Smooth muscle cell (in vitro differentiated cells): ENCODE results near the gene MYDGF. TPM values are rescaled to one million over a fixed set of nuclear protein-coding genes. Genes with fewer than 3 reads are reported as not detected.
A peak's percentile ranks its signal among the peaks of the same experiment; 100 is the strongest.

ENCODE experiments used
- DNase-seq: peaks from one replicate; lab custom pipeline; 2025; ENCODE audit not compliant: unreplicated experiment; lab: John Stamatoyannopoulos, UW
- H2AFZ ChIP-seq: fragments of 200-600 bp; sonication (generic); 2 replicates; pipeline ENCODE4 v1.6.0; 2016; ENCODE audit warnings: antibody characterized with exemption, low read depth, mild to moderate bottlenecking
- H3F3A ChIP-seq: fragments of 200-600 bp; sonication (generic); 2 replicates; pipeline ENCODE4 v1.6.0; 2017; ENCODE audit warnings: antibody characterized with exemption, low read depth
- H3K27ac ChIP-seq: fragments of 200-600 bp; sonication (generic); 2 replicates; pipeline ENCODE4 v1.5.1; 2016; ENCODE audit warnings: low read depth, mild to moderate bottlenecking
- H3K27me3 ChIP-seq: fragments of 200-600 bp; sonication (generic); 2 replicates; pipeline ENCODE4 v1.6.1; 2016; ENCODE audit warnings: low read depth, mild to moderate bottlenecking
- H3K36me3 ChIP-seq: fragments of 200-600 bp; sonication (generic); 2 replicates; pipeline ENCODE4 v1.5.1; 2016; ENCODE audit warnings: low read depth
- H3K4me1 ChIP-seq: fragments of 200-600 bp; sonication (generic); 2 replicates; pipeline ENCODE4 v1.5.1; 2016; ENCODE audit warnings: low read depth
- H3K4me2 ChIP-seq: fragments of 200-600 bp; sonication (generic); 2 replicates; pipeline ENCODE4 v1.6.0; 2016; ENCODE audit warnings: mild to moderate bottlenecking
- H3K4me3 ChIP-seq: fragments of 200-600 bp; sonication (generic); 2 replicates; pipeline ENCODE4 v1.5.1; 2016; ENCODE audit warnings: mild to moderate bottlenecking
- H3K79me2 ChIP-seq: fragments of 200-600 bp; sonication (generic); 2 replicates; pipeline ENCODE4 v1.6.0; 2016; ENCODE audit warnings: low read depth, mild to moderate bottlenecking
- H3K9ac ChIP-seq: fragments of 200-600 bp; sonication (generic); 2 replicates; pipeline ENCODE4 v1.6.0; 2016; ENCODE audit warnings: low read depth
- H3K9me3 ChIP-seq: fragments of 200-600 bp; sonication (generic); replicated peaks from 2 replicates; pipeline ENCODE4 v1.5.1; 2016; ENCODE audit warnings: low read depth
- H4K20me1 ChIP-seq: fragments of 200-600 bp; sonication (generic); 2 replicates; pipeline ENCODE4 v1.6.0; 2016; ENCODE audit warnings: low read depth
- WGBS: methylation state at CpG from one replicate; pipeline ENCODE4 v1.1.7; 2016; ENCODE audit warnings: low lambda C conversion rate; 5-methylcytosine and 5-hydroxymethylcytosine counted together
- polyA plus RNA-seq: library from polyadenylated mRNA; unstranded; fragments of >200 nt; fragmentation: Nextera tagmentation; extraction: Ambion mirVana; gene quantifications from 2 replicates; pipeline ENCODE4 v1.2.1, GENCODE V29; 2016
- total RNA-seq: library from RNA; depleted of rRNA; stranded (reverse); fragments of >200 nt; gene quantifications from 2 replicates; pipeline ENCODE4 v1.2.3, GENCODE V29; 2014
- TF ChIP-seq, protein P1 (sequence below): fragments of 200-600 bp; sonication (generic); IDR thresholded peaks from 2 replicates; pipeline ENCODE4 v1.5.1; 2017; ENCODE audit warnings: borderline replicate concordance, mild to moderate bottlenecking, antibody characterized with exemption; ENCODE audit not compliant: insufficient read depth, poor library complexity, severe bottlenecking

The MYDGF gene
- total and polyA plus RNA-seq, 2 experiments from 2014 or later = 188 to 680 TPM

GRCh38 chr19:4713384-4713951, 43.3 kb upstream of the MYDGF start:
- no peaks in the 10 kb centered on the region for H3K9me3 ChIP-seq
- H3K4me2 ChIP-seq = no peak overlapping the region
- no peak overlapping the region for H3K9ac ChIP-seq
- no peaks in the 10 kb centered on the region for H3K27me3 ChIP-seq
- H3F3A ChIP-seq = no peaks in the 10 kb centered on the region
- H3K36me3 ChIP-seq = no peaks in the 10 kb centered on the region
- no peak overlapping the region for H2AFZ ChIP-seq
- H3K79me2 ChIP-seq = no peaks in the 10 kb centered on the region
- H3K4me1 ChIP-seq = no peaks in the 10 kb centered on the region
- TF ChIP-seq, protein P1, sequence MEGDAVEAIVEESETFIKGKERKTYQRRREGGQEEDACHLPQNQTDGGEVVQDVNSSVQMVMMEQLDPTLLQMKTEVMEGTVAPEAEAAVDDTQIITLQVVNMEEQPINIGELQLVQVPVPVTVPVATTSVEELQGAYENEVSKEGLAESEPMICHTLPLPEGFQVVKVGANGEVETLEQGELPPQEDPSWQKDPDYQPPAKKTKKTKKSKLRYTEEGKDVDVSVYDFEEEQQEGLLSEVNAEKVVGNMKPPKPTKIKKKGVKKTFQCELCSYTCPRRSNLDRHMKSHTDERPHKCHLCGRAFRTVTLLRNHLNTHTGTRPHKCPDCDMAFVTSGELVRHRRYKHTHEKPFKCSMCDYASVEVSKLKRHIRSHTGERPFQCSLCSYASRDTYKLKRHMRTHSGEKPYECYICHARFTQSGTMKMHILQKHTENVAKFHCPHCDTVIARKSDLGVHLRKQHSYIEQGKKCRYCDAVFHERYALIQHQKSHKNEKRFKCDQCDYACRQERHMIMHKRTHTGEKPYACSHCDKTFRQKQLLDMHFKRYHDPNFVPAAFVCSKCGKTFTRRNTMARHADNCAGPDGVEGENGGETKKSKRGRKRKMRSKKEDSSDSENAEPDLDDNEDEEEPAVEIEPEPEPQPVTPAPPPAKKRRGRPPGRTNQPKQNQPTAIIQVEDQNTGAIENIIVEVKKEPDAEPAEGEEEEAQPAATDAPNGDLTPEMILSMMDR = no peak
- peak overlapping the region; percentile 53 for H3K27ac ChIP-seq
- DNase-seq = no peak
- H4K20me1 ChIP-seq = no peaks in the 10 kb centered on the region
- no peak overlapping the region for H3K4me3 ChIP-seq
- WGBS = 83% methylated on average over 31 of the region's 32 CpGs

GRCh38 chr19:4712771-4713170, 42.6 kb upstream of the MYDGF start:
- Histone ChIP-seq H3K27me3 (no peaks in the 10 kb centered on the region), H3K9me3 (no peaks in the 10 kb centered on the region), H4K20me1 (no peaks in the 10 kb centered on the region), H3K4me3 (no peak overlapping the region), H3F3A (no peaks in the 10 kb centered on the region), H3K4me2 (no peak overlapping the region), H3K4me1 (no peaks in the 10 kb centered on the region), H3K27ac (peak overlapping the region; percentile 53), H3K79me2 (no peaks in the 10 kb centered on the region), H2AFZ (no peak overlapping the region), H3K9ac (no peak overlapping the region), H3K36me3 (no peaks in the 10 kb centered on the region)
- no peak for DNase-seq
- TF ChIP-seq, protein P1 = no peak
- WGBS = 99% methylated on average over 14 of the region's 14 CpGs

- TF ChIP-seq, protein P1 = no peak
- DNase-seq = no peak
- Histone ChIP-seq H3K27me3 (no peaks in the 10 kb centered on the region), H3K9ac (no peak overlapping the region), H3K27ac (no peak overlapping the region), H4K20me1 (no peaks in the 10 kb centered on the region), H3K4me2 (no peak overlapping the region), H3K4me3 (no peak overlapping the region), H3K79me2 (no peaks in the 10 kb centered on the region), H2AFZ (no peak overlapping the region), H3K36me3 (no peaks in the 10 kb centered on the region), H3K4me1 (no peaks in the 10 kb centered on the region), H3F3A (no peaks in the 10 kb centered on the region), H3K9me3 (no peaks in the 10 kb centered on the region)
- 87% methylated on average over 8 of the region's 8 CpGs for WGBS
Observed at GRCh38 chr19:4711211-4711610, 41.1 kb upstream of the MYDGF start.

- Histone ChIP-seq H3F3A (no peaks in the 10 kb centered on the region), H2AFZ (no peak overlapping the region), H3K9me3 (no peaks in the 10 kb centered on the region), H3K4me3 (no peak overlapping the region), H3K79me2 (no peaks in the 10 kb centered on the region), H3K27ac (no peak overlapping the region), H3K4me1 (no peaks in the 10 kb centered on the region), H3K9ac (no peak overlapping the region), H3K36me3 (no peaks in the 10 kb centered on the region), H4K20me1 (no peaks in the 10 kb centered on the region), H3K4me2 (no peak overlapping the region), H3K27me3 (no peaks in the 10 kb centered on the region)
- WGBS = 98% methylated on average over 16 of the region's 16 CpGs
- TF ChIP-seq, protein P1 = no peak
- no peak for DNase-seq
Observed at GRCh38 chr19:4710281-4710600, 40.1 kb upstream of the MYDGF start.
